OCI-LY3 (cell line): ENCODE measurements around the gene NME3.

ENCODE experiments used
- H2AFZ ChIP-seq: fragments of 200-600, 300-600 bp; shearing (Covaris generic); 2 replicates; pipeline ENCODE4 v1.6.0; 2014; ENCODE audit warnings: antibody characterized with exemption, low read depth, low read length
- H3K27ac ChIP-seq: fragments of 200-600, 300-600 bp; sonication (generic); 2 replicates; pipeline ENCODE4 v1.5.1; 2014; ENCODE audit warnings: mild to moderate bottlenecking, low read length, moderate library complexity, mixed read lengths
- H3K27me3 ChIP-seq: fragments of 200-600, 300-600 bp; sonication (generic); 2 replicates; pipeline ENCODE4 v1.6.1; 2014; ENCODE audit warnings: low read depth, low read length, mixed read lengths
- H3K36me3 ChIP-seq: fragments of 200-600, 300-600 bp; sonication (generic); replicated peaks from 2 replicates; pipeline ENCODE3; 2014; ENCODE audit warnings: low read depth, low read length, mixed read lengths
- H3K4me1 ChIP-seq: fragments of 300-600, 200-600 bp; sonication (generic); 2 replicates; pipeline ENCODE4 v1.6.1; 2014; ENCODE audit warnings: low read length, mixed read lengths
- H3K4me2 ChIP-seq: fragments of 200-600, 300-600 bp; sonication (generic); 2 replicates; pipeline ENCODE4 v1.6.1; 2014; ENCODE audit warnings: low read length, mixed read lengths
- H3K4me3 ChIP-seq: fragments of 300-600, 200-600 bp; sonication (generic); 2 replicates; pipeline ENCODE4 v1.5.1; 2014; ENCODE audit warnings: antibody characterized with exemption, mild to moderate bottlenecking, low read length, moderate library complexity
- H3K79me2 ChIP-seq: fragments of 300-600, 200-600 bp; shearing (Covaris generic); 2 replicates; pipeline ENCODE4 v1.6.1; 2014; ENCODE audit warnings: mild to moderate bottlenecking, low read length, mixed read lengths
- H3K9ac ChIP-seq: fragments of 300-600, 200-600 bp; shearing (Covaris generic); 2 replicates; pipeline ENCODE4 v1.6.0; 2014; ENCODE audit warnings: mild to moderate bottlenecking, low read length, moderate library complexity
- H3K9me3 ChIP-seq: fragments of 200-600, 300-600 bp; shearing (Covaris generic); 2 replicates; pipeline ENCODE4 v1.6.1; 2014; ENCODE audit warnings: low read length, mixed read lengths; ENCODE audit not compliant: insufficient read depth
- H4K20me1 ChIP-seq: fragments of 200-600, 300-600 bp; sonication (generic); 2 replicates; pipeline ENCODE4 v1.6.1; 2016; ENCODE audit warnings: low read length, mixed read lengths; ENCODE audit not compliant: insufficient read depth
- EZH2phosphoT487 ChIP-seq: fragments of 200-600 bp; shearing (Covaris generic); IDR thresholded peaks from 2 replicates; pipeline ENCODE4 v1.6.1; 2018; ENCODE audit warnings: antibody characterized with exemption, mixed run types, low read depth
- TF ChIP-seq, protein P1 (sequence below): fragments of 200-600, 300-600 bp; sonication (generic); IDR thresholded peaks from 2 replicates; pipeline ENCODE4 v1.5.1; 2014; ENCODE audit warnings: antibody characterized with exemption, low read length, low read depth

NME3 gene

DNA sequence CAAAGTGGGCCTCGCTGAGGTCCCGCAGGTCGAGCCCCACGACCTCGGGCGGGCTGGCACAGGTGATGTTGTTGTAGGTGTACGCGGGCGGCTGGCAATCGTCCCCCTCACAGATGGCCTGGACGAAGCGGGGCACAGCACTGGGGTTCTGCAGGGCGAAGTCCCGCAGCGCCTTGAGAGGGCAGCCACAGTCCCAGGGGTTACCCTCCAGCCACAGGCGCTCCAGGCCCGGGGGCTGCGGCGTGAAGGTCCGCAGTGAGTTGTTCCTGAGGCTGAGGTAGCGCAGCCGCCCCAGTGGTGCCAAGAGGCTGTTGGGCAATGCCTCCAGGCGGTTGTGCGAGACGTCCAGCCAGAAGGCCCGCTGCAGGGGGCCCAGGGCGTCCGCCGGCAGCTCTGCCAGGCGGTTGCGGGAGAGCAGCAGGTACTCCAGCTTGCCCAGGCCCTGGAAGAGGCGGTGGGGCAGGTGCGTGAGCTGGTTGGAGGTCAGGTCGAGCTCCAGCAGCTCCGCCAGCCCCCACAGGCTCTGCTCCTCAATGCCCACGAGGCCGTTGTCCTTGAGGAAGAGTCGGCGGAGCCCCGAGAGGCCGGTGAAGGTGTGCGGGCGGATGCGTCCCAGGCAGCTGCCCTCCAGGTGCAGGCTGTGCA, 19.4 kb upstream of the NME3 start:
- no peaks in the 10 kb centered on the region for H4K20me1 ChIP-seq
- no peak overlapping the region for H3K9ac ChIP-seq
- no peak overlapping the region for H3K27ac ChIP-seq
- no peak overlapping the region for H2AFZ ChIP-seq
- peaks cover 20% of the 10 kb centered on the region for H3K79me2 ChIP-seq
- TF ChIP-seq, protein P1, sequence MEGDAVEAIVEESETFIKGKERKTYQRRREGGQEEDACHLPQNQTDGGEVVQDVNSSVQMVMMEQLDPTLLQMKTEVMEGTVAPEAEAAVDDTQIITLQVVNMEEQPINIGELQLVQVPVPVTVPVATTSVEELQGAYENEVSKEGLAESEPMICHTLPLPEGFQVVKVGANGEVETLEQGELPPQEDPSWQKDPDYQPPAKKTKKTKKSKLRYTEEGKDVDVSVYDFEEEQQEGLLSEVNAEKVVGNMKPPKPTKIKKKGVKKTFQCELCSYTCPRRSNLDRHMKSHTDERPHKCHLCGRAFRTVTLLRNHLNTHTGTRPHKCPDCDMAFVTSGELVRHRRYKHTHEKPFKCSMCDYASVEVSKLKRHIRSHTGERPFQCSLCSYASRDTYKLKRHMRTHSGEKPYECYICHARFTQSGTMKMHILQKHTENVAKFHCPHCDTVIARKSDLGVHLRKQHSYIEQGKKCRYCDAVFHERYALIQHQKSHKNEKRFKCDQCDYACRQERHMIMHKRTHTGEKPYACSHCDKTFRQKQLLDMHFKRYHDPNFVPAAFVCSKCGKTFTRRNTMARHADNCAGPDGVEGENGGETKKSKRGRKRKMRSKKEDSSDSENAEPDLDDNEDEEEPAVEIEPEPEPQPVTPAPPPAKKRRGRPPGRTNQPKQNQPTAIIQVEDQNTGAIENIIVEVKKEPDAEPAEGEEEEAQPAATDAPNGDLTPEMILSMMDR = no peak
- H3K27me3 ChIP-seq = no peaks in the 10 kb centered on the region
- no peaks in the 10 kb centered on the region for H3K9me3 ChIP-seq
- no peak overlapping the region for H3K4me2 ChIP-seq
- H3K36me3 ChIP-seq = no peaks in the 10 kb centered on the region
- H3K4me3 ChIP-seq = no peak overlapping the region
- H3K4me1 ChIP-seq = no peaks in the 10 kb centered on the region

DNA sequence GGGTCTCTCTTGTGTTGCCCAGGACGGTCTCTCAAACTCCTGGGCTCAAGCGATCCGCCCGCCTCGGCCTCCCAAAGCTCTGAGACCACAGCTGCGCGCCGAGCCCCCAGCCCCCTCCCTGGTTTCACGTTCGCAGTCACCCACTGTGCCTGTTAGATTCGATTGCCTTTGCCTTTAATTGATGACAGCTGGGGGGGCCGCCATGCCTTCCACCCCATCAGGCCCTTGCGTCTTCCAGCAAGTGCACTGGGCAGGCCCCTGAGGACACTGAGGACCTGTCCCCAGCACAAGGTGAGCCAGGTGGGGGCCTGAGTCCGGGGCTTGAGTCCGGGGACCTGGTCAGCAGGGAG, 18.9 kb upstream of the NME3 start:
- H3K36me3 ChIP-seq = no peaks in the 10 kb centered on the region

DNA sequence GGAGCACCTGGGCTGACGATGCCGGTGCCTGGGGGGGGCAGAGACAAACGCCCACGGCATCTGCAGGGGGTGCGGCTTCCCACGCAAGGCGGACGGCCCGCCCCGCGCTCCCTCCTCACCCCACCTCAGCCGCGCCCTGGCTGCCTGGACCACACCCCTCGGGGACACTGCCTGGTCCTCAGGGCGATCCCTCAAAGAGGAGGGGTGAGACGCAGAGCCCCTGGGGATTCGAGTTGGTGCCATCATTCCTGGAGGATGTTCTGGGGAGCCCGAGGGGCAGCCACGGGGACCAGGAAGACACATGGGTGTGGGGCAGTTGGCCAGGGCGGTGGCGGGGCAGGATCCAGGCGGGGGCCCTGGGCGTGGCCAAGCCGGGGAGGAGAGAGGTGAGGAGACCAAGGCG, 18.3 kb upstream of the NME3 start:
- Histone ChIP-seq H3K36me3 (no peaks in the 10 kb centered on the region), H3K4me2 (no peak overlapping the region), H3K79me2 (peaks cover 31% of the 10 kb centered on the region), H3K9me3 (no peaks in the 10 kb centered on the region), H2AFZ (no peak overlapping the region), H3K27ac (no peak overlapping the region), H3K4me3 (no peak overlapping the region), H3K27me3 (no peaks in the 10 kb centered on the region), H4K20me1 (no peaks in the 10 kb centered on the region), H3K4me1 (no peaks in the 10 kb centered on the region), H3K9ac (no peak overlapping the region)
- TF ChIP-seq EZH2phosphoT487 = no peak
- TF ChIP-seq, protein P1 = no peak

More for the DNA sequence above, 18.9 kb upstream of the NME3 start:
- no peak overlapping the region for H3K4me2 ChIP-seq
- no peak overlapping the region for H2AFZ ChIP-seq
- H3K79me2 ChIP-seq = peaks cover 25% of the 10 kb centered on the region
- no peaks in the 10 kb centered on the region for H4K20me1 ChIP-seq
- TF ChIP-seq, protein P1 = no peak
- TF ChIP-seq EZH2phosphoT487 = no peak
- H3K27ac ChIP-seq = no peak overlapping the region
- no peaks in the 10 kb centered on the region for H3K4me1 ChIP-seq
- no peaks in the 10 kb centered on the region for H3K27me3 ChIP-seq
- no peak overlapping the region for H3K9ac ChIP-seq
- no peak overlapping the region for H3K4me3 ChIP-seq
- no peaks in the 10 kb centered on the region for H3K9me3 ChIP-seq

DNA sequence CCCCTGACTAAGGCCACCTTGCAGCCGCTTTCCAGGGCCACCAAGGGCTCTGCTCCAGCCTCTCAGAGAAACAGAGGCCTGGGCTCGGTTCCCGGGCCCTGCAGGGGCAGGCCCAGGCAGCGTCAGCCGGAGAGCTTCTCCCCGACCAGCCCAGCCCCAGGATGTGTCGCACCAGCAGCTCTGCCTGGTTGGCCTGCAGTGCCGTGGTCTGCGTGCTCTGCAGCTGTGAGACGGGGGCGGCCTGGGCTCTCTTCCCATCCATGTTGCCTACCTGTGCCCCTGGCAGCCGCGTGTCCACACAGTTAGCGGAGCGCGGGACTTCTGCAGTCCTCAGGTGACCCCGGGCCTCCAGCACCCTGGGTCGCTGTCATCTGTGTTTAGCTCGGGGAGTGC, 17.4 kb upstream of the NME3 start:
- Histone ChIP-seq H4K20me1 (no peaks in the 10 kb centered on the region), H3K27ac (no peak overlapping the region), H3K27me3 (no peaks in the 10 kb centered on the region), H3K9me3 (no peaks in the 10 kb centered on the region), H3K4me2 (no peak overlapping the region), H3K36me3 (no peaks in the 10 kb centered on the region), H3K9ac (no peak overlapping the region), H3K79me2 (peaks cover 40% of the 10 kb centered on the region), H3K4me3 (no peak overlapping the region), H2AFZ (no peak overlapping the region), H3K4me1 (peaks cover 5% of the 10 kb centered on the region; the same call in 1 of the 2 replicates)
- TF ChIP-seq, protein P1 = no peak
- no peak for TF ChIP-seq EZH2phosphoT487
